NOMO-1 treated with dmso at 0.1 percent for 144 hours (cell line): ENCODE measurements around the gene PCDHB6.
"Not testable (repeated sequence)": the region's sequence is repeated elsewhere in the genome, so short reads cannot be mapped to it uniquely, and the experiment has no call there.

Experiments used
- DNase-seq: peaks from one replicate; lab custom pipeline; 2025; ENCODE audit not compliant: unreplicated experiment; lab: John Stamatoyannopoulos, UW

The PCDHB6 gene

GRCh38 chr5:141201646-141202045 lies 51.8 kb downstream of the PCDHB6 start:
- not testable (repeated sequence) for DNase-seq
